OCI-M2 (cell line): ENCODE data around the gene DOCK3.
"Not testable (repeated sequence)": the region's sequence is repeated elsewhere in the genome, so short reads cannot be mapped to it uniquely, and the experiment has no call there.

Source experiments
- DNase-seq: peaks from one replicate; lab custom pipeline; 2025; ENCODE audit not compliant: unreplicated experiment; lab: John Stamatoyannopoulos, UW

Gene DOCK3

DNA sequence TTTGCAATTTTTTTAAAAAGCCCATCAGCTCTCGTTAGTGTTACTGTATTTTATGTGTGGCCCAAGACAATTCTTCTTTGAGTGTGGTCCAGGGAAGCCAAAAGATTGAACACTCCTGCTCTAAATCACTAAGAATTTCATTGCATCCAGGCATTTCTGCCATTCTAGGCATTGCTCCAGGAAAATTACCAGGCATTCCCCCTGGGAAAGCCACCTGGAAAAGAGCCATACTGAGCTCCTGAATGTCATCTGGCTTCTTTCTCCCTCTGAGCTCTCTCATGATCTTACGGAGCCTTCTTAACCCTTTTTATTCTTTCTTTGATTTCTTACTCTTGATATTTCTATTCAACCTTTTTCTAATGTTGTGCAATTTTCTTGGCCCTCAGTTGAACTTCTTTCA is 202.2 kb downstream of the DOCK3 start:
- DNase-seq: no peak

GRCh38 chr3:50882733-50883132 is 208.0 kb downstream of the DOCK3 start:
- DNase-seq: not testable (repeated sequence)

- no peak for DNase-seq
These were observed 209.0 kb downstream of the DOCK3 start for GRCh38 chr3:50883755-50884154.

- DNase-seq: no peak
These were observed 210.5 kb downstream of the DOCK3 start for GRCh38 chr3:50885070-50885850.

GRCh38 chr3:50890688-50891344 is 216.1 kb downstream of the DOCK3 start:
- no peak for DNase-seq

GRCh38 chr3:50901097-50901496 is 226.4 kb downstream of the DOCK3 start:
- DNase-seq: not testable (repeated sequence)

DNA sequence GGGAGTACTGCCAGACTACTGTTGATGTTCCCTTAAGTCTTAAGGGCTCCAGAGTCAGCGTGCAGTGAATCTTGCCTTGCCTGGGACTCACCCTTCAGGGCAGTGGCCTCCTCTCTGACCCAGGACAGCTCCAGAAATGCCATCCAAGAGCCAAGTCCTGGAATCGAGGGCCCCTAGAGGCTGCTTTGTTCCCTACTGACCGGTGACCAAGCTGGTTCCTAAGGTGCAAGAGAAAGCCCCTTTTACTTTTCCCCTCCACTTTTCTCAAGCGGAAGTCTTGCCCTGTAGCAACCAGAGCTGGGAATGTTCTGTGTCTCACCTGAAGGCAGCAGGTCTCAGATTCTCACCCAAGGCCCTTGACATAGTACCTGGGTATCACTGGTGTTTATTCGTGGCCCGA is 238.0 kb downstream of the DOCK3 start:
- no peak for DNase-seq

DNA sequence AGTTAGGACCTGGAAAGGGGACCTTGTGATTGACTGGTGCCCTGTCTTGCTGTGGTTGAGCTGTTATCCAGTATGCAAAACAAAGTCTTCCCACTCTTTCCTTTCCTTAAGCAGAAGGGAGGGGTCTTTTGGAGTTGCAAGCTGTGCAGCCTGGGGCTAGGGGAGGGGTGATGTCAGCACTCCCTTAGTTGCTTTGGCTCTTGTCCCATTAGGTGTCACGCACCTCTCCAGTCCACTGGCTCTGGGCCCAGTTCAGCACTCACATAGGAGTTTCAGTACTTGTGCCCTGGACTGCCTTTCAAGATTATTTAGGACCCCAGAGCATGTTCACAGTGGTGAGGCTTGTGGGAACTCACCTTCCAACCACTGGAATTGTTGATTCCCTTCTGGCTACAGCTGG is 238.5 kb downstream of the DOCK3 start:
- DNase-seq: no peak

GRCh38 chr3:50922071-50922470 is 247.3 kb downstream of the DOCK3 start:
- DNase-seq: not testable (repeated sequence)

DNA sequence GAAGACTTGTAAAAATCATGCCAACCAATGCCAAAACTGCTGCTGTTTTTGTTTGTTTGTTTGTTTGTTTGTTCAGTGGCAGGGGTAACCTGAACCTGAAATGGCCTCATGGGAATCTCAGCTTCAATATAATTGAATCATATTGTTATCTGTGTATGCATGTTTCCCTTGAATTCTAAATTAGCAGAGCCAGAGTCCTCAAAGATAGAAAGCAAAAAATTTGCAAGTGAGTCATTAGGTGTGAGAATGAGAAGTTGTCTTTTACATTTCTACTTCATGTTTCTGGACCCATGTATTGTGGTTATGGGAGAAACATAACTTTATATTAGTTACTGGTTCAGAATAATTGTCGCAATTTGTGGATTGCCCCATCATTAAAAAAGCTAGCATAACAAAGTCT is 249.2 kb downstream of the DOCK3 start:
- no peak for DNase-seq

DNA sequence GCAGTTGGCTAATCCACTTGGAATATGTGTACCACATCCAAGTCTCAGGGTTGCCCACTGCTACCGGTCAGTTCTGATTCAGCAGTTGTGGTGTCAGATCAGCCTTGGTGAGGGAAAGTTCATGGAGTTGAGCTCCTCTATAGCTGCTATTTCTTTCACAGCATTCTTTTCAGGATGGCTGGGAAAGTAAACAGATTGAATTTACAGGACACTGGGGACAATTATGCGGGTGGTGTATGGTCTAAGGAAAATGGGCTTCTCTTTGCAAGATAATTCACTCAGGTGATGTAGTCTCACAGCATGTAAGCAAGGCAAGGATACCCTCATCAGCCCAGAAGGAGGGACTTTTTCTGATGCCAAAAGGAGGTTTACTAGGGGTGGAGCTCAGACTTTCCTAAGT is 249.9 kb downstream of the DOCK3 start:
- DNase-seq: no peak

GRCh38 chr3:50926868-50927267 is 252.1 kb downstream of the DOCK3 start:
- DNase-seq: no peak

- DNase-seq: no peak
These were observed 255.9 kb downstream of the DOCK3 start for GRCh38 chr3:50930371-50931208.

DNA sequence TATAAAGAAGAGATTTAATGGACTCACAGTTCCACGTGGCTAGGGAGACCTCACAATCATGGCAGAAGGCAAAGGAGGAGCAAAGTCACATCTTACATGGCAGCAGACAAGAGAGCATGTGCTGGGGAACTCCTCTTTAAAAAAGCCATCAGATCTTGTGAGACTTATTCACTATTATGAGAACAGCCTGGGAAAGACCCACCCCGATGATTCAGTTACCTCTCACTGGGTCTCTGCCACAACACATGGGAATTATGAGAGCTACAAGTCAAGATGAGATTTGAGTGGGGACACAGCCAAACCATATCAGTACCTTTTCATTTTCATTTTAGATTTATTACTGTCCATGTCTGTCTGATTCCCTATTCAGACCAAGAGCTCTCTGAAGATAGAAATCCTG is 258.2 kb downstream of the DOCK3 start:
- DNase-seq: not testable (repeated sequence)

GRCh38 chr3:50936389-50936788 is 261.7 kb downstream of the DOCK3 start:
- DNase-seq: no peak

- DNase-seq: no peak
These were observed 272.7 kb downstream of the DOCK3 start for GRCh38 chr3:50947419-50947818.

GRCh38 chr3:50950591-50950990 is 275.9 kb downstream of the DOCK3 start:
- DNase-seq: no peak

GRCh38 chr3:50953825-50954414 is 279.2 kb downstream of the DOCK3 start:
- DNase-seq: no peak

DNA sequence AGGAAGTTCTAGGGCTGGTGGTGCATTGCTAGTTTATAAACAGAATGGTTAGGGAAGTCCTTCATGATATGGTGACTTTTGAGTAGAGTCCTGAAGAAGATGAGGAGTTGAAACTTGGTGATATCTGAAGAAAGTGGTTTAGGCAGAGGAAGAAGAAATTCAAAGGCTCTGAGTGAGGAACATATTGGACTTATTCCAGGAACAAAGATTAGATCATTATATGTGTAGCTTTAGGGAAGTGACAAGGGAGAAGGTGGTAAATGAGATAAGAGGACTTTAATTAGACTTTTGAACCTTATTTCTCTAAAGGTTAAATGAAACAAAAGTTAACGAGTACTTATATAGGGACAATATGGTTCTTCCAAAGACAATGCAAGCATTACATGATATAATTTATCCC is 286.7 kb downstream of the DOCK3 start:
- DNase-seq: no peak

DNA sequence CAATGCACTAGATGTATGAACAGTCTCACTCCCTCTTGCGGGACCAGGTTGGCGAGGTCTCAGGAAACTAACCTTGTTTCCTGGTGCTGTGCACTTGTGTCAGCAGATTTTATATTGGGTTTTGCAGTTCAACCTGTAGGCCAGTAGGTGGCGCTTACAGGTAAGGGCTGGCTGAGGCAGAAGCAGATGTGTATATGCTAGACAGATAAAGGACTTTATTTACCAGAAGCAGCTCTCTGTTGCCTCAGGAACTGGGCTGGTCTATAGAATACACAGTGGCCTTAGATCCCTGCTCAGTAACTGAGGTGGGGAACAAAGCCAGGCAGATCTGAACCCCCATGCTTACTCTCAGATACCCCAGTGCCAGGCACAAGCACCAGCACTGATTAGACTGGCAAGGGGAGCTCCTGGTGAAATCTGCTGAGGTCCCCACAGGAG is 296.8 kb downstream of the DOCK3 start:
- no peak for DNase-seq

- DNase-seq: no peak
These were observed 297.3 kb downstream of the DOCK3 start for GRCh38 chr3:50972029-50972428.
